Measurements from ENCODE around the gene NRP2.

NRP2 gene

DNA sequence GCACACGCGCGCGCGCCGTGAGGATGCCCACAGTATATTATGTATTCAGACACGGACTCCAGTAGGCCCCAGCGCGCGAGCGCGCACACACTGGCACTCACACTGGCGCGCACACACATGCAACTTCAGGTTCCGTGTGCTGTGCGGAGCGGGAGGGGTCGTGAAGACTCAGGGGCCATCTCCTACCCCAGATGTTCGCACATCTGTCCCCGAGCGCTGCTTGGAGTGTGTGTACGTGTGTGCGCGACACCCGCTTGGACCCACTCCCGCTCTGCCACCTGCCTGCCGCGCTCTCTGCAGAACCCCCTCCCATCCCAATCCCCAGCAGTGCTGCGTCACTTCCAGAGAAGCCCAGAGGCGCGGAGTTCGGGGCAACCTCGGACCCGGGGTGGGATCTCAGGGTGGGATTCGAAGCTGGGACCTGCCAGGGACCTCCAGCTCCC, 2.6 kb downstream of the NRP2 start:
- H3K4me3 ChIP-seq (replicated peaks; ENCODE audit: low read depth, low read length): peak overlapping the region; percentile 74
- no peak for DNase-seq (ENCODE audit: extremely low read depth, low read depth)

GRCh38 chr2:205685314-205686055, 3.2 kb downstream of the NRP2 start:
- TF ChIP-seq, protein P1, sequence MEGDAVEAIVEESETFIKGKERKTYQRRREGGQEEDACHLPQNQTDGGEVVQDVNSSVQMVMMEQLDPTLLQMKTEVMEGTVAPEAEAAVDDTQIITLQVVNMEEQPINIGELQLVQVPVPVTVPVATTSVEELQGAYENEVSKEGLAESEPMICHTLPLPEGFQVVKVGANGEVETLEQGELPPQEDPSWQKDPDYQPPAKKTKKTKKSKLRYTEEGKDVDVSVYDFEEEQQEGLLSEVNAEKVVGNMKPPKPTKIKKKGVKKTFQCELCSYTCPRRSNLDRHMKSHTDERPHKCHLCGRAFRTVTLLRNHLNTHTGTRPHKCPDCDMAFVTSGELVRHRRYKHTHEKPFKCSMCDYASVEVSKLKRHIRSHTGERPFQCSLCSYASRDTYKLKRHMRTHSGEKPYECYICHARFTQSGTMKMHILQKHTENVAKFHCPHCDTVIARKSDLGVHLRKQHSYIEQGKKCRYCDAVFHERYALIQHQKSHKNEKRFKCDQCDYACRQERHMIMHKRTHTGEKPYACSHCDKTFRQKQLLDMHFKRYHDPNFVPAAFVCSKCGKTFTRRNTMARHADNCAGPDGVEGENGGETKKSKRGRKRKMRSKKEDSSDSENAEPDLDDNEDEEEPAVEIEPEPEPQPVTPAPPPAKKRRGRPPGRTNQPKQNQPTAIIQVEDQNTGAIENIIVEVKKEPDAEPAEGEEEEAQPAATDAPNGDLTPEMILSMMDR (IDR thresholded peaks at IDR 0.05; ENCODE audit: low read depth, low read length, missing control alignments): no peak
- no peak for DNase-seq (ENCODE audit: extremely low read depth, low read depth)
- peak overlapping the region; percentile 74 for H3K4me3 ChIP-seq (replicated peaks; ENCODE audit: low read depth, low read length)

More for the DNA sequence above, 2.6 kb downstream of the NRP2 start:
- TF ChIP-seq, protein P1 (IDR thresholded peaks at IDR 0.05; ENCODE audit: low read depth, low read length, missing control alignments): no peak

- TF ChIP-seq, protein P1 (IDR thresholded peaks at IDR 0.05; ENCODE audit: low read depth, low read length, missing control alignments): no peak
- H3K4me3 ChIP-seq (replicated peaks; ENCODE audit: low read depth, low read length): peak overlapping the region; percentile 74
- no peak for DNase-seq (ENCODE audit: extremely low read depth, low read depth)
Measured at GRCh38 chr2:205686056-205686782, 3.9 kb downstream of the NRP2 start.

GRCh38 chr2:205686783-205687640, 4.7 kb downstream of the NRP2 start:
- H3K4me3 ChIP-seq (replicated peaks; ENCODE audit: low read depth, low read length): peak overlapping the region; percentile 74
- DNase-seq (ENCODE audit: extremely low read depth, low read depth): no peak
- TF ChIP-seq, protein P1 (IDR thresholded peaks at IDR 0.05; ENCODE audit: low read depth, low read length, missing control alignments): peak; percentile 29

GRCh38 chr2:205687641-205687956, 5.3 kb downstream of the NRP2 start:
- no peak overlapping the region for H3K4me3 ChIP-seq (replicated peaks; ENCODE audit: low read depth, low read length)
- no peak for DNase-seq (ENCODE audit: extremely low read depth, low read depth)
- TF ChIP-seq, protein P1 (IDR thresholded peaks at IDR 0.05; ENCODE audit: low read depth, low read length, missing control alignments): no peak

- no peak for DNase-seq (ENCODE audit: extremely low read depth, low read depth)
- TF ChIP-seq, protein P1 (IDR thresholded peaks at IDR 0.05; ENCODE audit: low read depth, low read length, missing control alignments): no peak
- H3K4me3 ChIP-seq (replicated peaks; ENCODE audit: low read depth, low read length): no peak overlapping the region
Measured at GRCh38 chr2:205688417-205689200, 6.3 kb downstream of the NRP2 start.
